H1 (cell line): ENCODE data around the gene MEGF11. TPM values are rescaled to one million over a fixed set of nuclear protein-coding genes. Genes with fewer than 3 reads are reported as not detected.

Source experiments
- RFX5 ChIP-seq: IDR thresholded peaks from 2 replicates; pipeline ENCODE4 v1.6.1; 2011; ENCODE audit warnings: low read depth, low read length, improper control_type of control experiment, borderline replicate concordance
- SP1 ChIP-seq: IDR thresholded peaks from 2 replicates; pipeline ENCODE4 v1.6.1; 2011; ENCODE audit warnings: low read depth, low read length
- YY1 ChIP-seq: IDR thresholded peaks from 2 replicates; pipeline ENCODE4 v1.6.1; 2011; ENCODE audit warnings: low read depth, mild to moderate bottlenecking, low read length
- polyA plus RNA-seq, 7 experiments: library from polyadenylated mRNA; depleted of rRNA in 3 of 7; stranded (reverse) in 5 of 7; unstranded in 2 of 7; fragments of >200 nt in 5 of 7; fragments of 200-250 nt in 2 of 7; gene quantifications; 1 replicate in 5 of 7; 2 replicates in 1 of 7; 4 replicates in 1 of 7; pipeline versions ENCODE4 v1.2.1 to v1.2.3, GENCODE V29; 2011 to 2013; ENCODE audit warnings: missing spikeins in 2 of 7, mixed read lengths in 2 of 7
- total RNA-seq: library from RNA; stranded (reverse); fragmentation: NEBNext Ultra II Directional; extraction: Animal tissue kit (Norgen Biotek cat#: 25700); gene quantifications from 2 replicates; pipeline ENCODE4 v1.2.1, GENCODE V29; 2021
- TF ChIP-seq, protein P1 (sequence below): IDR thresholded peaks from 2 replicates; pipeline ENCODE4 v1.6.1; 2012; ENCODE audit warnings: low read length, inconsistent platforms

MEGF11 gene
- total and polyA plus RNA-seq, 2 of the 8 experiments (the other 6 are each of a cell fraction or from before 2014, with no cell fraction given): 4.4 to 4.8 TPM

DNA sequence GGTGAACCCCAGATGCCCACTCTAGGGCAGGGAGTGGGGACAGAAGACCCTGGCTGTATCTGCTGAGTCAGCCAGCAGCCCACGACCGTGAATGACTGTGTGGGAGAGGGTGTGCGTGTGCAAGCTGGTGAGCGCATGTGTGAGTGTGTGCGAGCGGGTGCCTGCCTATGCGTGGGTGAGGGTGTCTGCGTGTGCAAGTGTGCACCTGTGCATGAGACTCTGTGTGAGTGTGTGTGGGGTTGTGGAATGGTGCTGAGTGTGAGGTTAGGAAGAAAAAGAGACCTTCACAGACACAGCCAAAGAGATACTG lies 235.1 kb downstream of the MEGF11 start (continued):
- TF ChIP-seq, protein P1, sequence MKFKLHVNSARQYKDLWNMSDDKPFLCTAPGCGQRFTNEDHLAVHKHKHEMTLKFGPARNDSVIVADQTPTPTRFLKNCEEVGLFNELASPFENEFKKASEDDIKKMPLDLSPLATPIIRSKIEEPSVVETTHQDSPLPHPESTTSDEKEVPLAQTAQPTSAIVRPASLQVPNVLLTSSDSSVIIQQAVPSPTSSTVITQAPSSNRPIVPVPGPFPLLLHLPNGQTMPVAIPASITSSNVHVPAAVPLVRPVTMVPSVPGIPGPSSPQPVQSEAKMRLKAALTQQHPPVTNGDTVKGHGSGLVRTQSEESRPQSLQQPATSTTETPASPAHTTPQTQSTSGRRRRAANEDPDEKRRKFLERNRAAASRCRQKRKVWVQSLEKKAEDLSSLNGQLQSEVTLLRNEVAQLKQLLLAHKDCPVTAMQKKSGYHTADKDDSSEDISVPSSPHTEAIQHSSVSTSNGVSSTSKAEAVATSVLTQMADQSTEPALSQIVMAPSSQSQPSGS: no peak
- TF ChIP-seq RFX5 (no peak), SP1 (no peak), YY1 (no peak)
